Right ventricle myocardium inferior (tissue), 1 donor: ENCODE data around the gene CDC42BPG. TPM values are rescaled to one million over a fixed set of nuclear protein-coding genes. Genes with fewer than 3 reads are reported as not detected.

Experiments used
- ATAC-seq: fragments of 200-7000 bp; cut with Tn5 transposase; one replicate; pipeline ENCODE4 v1.9.1; 2020; ENCODE audit warnings: mild to moderate bottlenecking, moderate library complexity
- DNase-seq: peaks from one replicate; pipeline ENCODE4 v3.0.0; 2021; ENCODE audit errors: missing footprints
- intact Hi-C: fragments of 100-400 bp; cut with DNase I; formaldehyde crosslinking; loops from one replicate; pipeline ENCODE4 v1.11.0; 2022
- total RNA-seq: library from RNA; stranded (reverse); fragmentation: NEBNext Ultra II Directional; extraction: Animal tissue kit (Norgen Biotek cat#: 25700); gene quantifications from one replicate; pipeline ENCODE4 v1.2.1, GENCODE V29; 2021
- donor health status: DM: no; HTN: yes; CAD: no; lungs with severe emphysema.

CDC42BPG gene
- total RNA-seq, 1 donor from 2014 or later: 0.16 TPM

GRCh38 chr11:64882243-64882642, 37.8 kb upstream of the CDC42BPG start:
- ATAC-seq (no peak), DNase-seq (no peak)
- intact Hi-C loops: no loop called here

- intact Hi-C loops: no loop called here
- DNase-seq (no peak), ATAC-seq (no peak)
Measured at GRCh38 chr11:64881476-64881875, 37.0 kb upstream of the CDC42BPG start.

GRCh38 chr11:64880240-64881001, 36.0 kb upstream of the CDC42BPG start:
- ATAC-seq: no peak
- no peak for DNase-seq
- intact Hi-C loops: no loop called here

- DNase-seq (no peak), ATAC-seq (no peak)
- intact Hi-C loops: loop anchor here (2.0 kb wide), 1 partner anchor 25 kb away; no protein-coding TSS in a partner anchor
Measured at GRCh38 chr11:64879244-64879900, 34.9 kb upstream of the CDC42BPG start.

- peak; percentile 94 for ATAC-seq
- intact Hi-C loops: loop anchor here (1.0 to 2.0 kb wide), 2 partner anchors 24 to 39 kb away; partner anchors contain the start of gene ATG2A
Measured at GRCh38 chr11:64878494-64879243, 34.2 kb upstream of the CDC42BPG start, which contains the start of gene EHD1. TSS of gene EHD1 (minus strand) at chr11:64878621. CDS start at chr11:64878464, 157 bp downstream.

GRCh38 chr11:64878223-64878493, 33.7 kb upstream of the CDC42BPG start:
- intact Hi-C loops: loop anchor here (1.0 to 2.0 kb wide), 2 partner anchors 23 to 39 kb away; partner anchors contain the start of gene ATG2A
- ATAC-seq: peak; percentile 21
- DNase-seq: no peak

More at GRCh38 chr11:64878494-64879243, 34.2 kb upstream of the CDC42BPG start, which contains the start of gene EHD1:
- peak; percentile 99 for DNase-seq

- intact Hi-C loops: loop anchor here (1.0 to 2.0 kb wide), 2 partner anchors 23 to 40 kb away; partner anchors contain the start of gene ATG2A
- DNase-seq (peak; percentile 73), ATAC-seq (peak; percentile 1)
Measured at GRCh38 chr11:64877390-64878222, 33.2 kb upstream of the CDC42BPG start.

- ATAC-seq: no peak
- DNase-seq: no peak
- intact Hi-C loops: loop anchor here (1.0 kb wide), 1 partner anchor 13 kb away; no protein-coding TSS in a partner anchor
Measured at GRCh38 chr11:64876835-64877341, 32.4 kb upstream of the CDC42BPG start.

GRCh38 chr11:64876229-64876750, 31.8 kb upstream of the CDC42BPG start:
- ATAC-seq (no peak), DNase-seq (no peak)
- intact Hi-C loops: loop anchor here (1.0 kb wide), 1 partner anchor 12 kb away; no protein-coding TSS in a partner anchor

GRCh38 chr11:64875369-64876228, 31.1 kb upstream of the CDC42BPG start:
- intact Hi-C loops: loop anchor here (1.0 kb wide), 1 partner anchor 11 kb away; no protein-coding TSS in a partner anchor
- DNase-seq (no peak), ATAC-seq (no peak)

- no peak for ATAC-seq
- peak; percentile 69 for DNase-seq
- intact Hi-C loops: no loop called here
Measured at GRCh38 chr11:64874308-64875240, 30.1 kb upstream of the CDC42BPG start.

GRCh38 chr11:64872790-64873488, 28.5 kb upstream of the CDC42BPG start:
- ATAC-seq (no peak), DNase-seq (no peak)
- intact Hi-C loops: no loop called here

GRCh38 chr11:64871492-64871891, 27.0 kb upstream of the CDC42BPG start:
- DNase-seq (no peak), ATAC-seq (no peak)
- intact Hi-C loops: no loop called here

- DNase-seq: no peak
- ATAC-seq: no peak
- intact Hi-C loops: no loop called here
Measured at GRCh38 chr11:64870893-64871466, 26.5 kb upstream of the CDC42BPG start.
